Endothelial cell of umbilical vein (primary cell): ENCODE results near the gene KLHDC4. TPM values are rescaled to one million over a fixed set of nuclear protein-coding genes. Genes with fewer than 3 reads are reported as not detected.

Source experiments
- BruUV-seq: library from RNA; stranded (reverse); fragments of 400-500 nt; replicated peaks from 2 replicates; lab custom pipeline; 2021; lab: Mats Ljungman, UMichigan
- CTCF ChIA-PET: fragments of 300-600, 350-600 bp; sonication (Branson Sonifier 250); formaldehyde crosslinking; loops from one replicate; lab custom pipeline; 2021; ENCODE audit warnings: antibody characterized with exemption, inconsistent platforms; lab: Charles Lee
- POLR2A ChIA-PET: fragments of 300-600, 350-600 bp; sonication (Branson Sonifier 250); formaldehyde crosslinking; loops from one replicate; lab custom pipeline; 2021; ENCODE audit warnings: antibody characterized with exemption, inconsistent platforms; lab: Charles Lee
- DNase-seq: peaks from one replicate; pipeline ENCODE4 v3.0.0-alpha.2; 2011; ENCODE audit warnings: low read depth, low spot score
- FAIRE-seq: peaks from 2 replicates; lab custom pipeline; 2011; peaks lifted over from hg19 to GRCh38; lab: Jason Lieb, UNC
- H2AFZ ChIP-seq: 2 replicates; pipeline ENCODE4 v1.6.0; 2012; ENCODE audit warnings: low read depth, low read length, control low read depth, inconsistent platforms
- H3K27ac ChIP-seq: 2 replicates; pipeline ENCODE4 v1.5.1; 2011; ENCODE audit warnings: low read depth, mild to moderate bottlenecking, control low read depth, low read length, moderate library complexity; ENCODE audit not compliant: insufficient read depth
- H3K27me3 ChIP-seq, 2 experiments: 2 replicates each; pipeline versions ENCODE4 v1.6.0 to v1.6.1; 2011; ENCODE audit warnings: low read length in 2 of 2, mixed read lengths in 1 of 2; ENCODE audit not compliant: control insufficient read depth in 2 of 2, insufficient read depth in 2 of 2
- H3K36me3 ChIP-seq, 2 experiments: 2 replicates in 1 of 2; 3 replicates in 1 of 2; pipeline ENCODE4 v1.5.1; 2011; ENCODE audit warnings: low read length in 2 of 2, mild to moderate bottlenecking in 1 of 2, moderate library complexity in 1 of 2; ENCODE audit not compliant: control insufficient read depth in 2 of 2, insufficient read depth in 2 of 2; ENCODE audit errors: extremely low read depth in 1 of 2
- H3K4me1 ChIP-seq: 3 replicates; pipeline ENCODE4 v1.5.1; 2011; ENCODE audit warnings: mild to moderate bottlenecking, low read length; ENCODE audit not compliant: control insufficient read depth, insufficient read depth; ENCODE audit errors: extremely low read depth
- H3K4me2 ChIP-seq: 2 replicates; pipeline ENCODE4 v1.6.1; 2011; ENCODE audit warnings: low read length, control low read depth, mixed read lengths; ENCODE audit not compliant: insufficient read depth
- H3K4me3 ChIP-seq, 3 experiments: fragments of 200-600 bp in 1 of 3; sonication (generic), shearing (Covaris generic) in 1 of 3; replicated peaks in 1 of 3; 2 replicates each; pipeline ENCODE4 v1.5.1; 2011 to 2016; ENCODE audit warnings: control low read depth in 3 of 3, low read length in 3 of 3, mild to moderate bottlenecking in 2 of 3, inconsistent platforms in 1 of 3, low read depth in 1 of 3, moderate library complexity in 1 of 3; ENCODE audit not compliant: insufficient read depth in 1 of 3
- H3K79me2 ChIP-seq: 2 replicates; pipeline ENCODE4 v1.6.0; 2012; ENCODE audit warnings: low read length, inconsistent platforms; ENCODE audit not compliant: control insufficient read depth, insufficient read depth
- H3K9ac ChIP-seq: replicated peaks from 2 replicates; pipeline ENCODE3; 2011; ENCODE audit warnings: low read length, control low read depth; ENCODE audit not compliant: insufficient read depth; ENCODE audit errors: extremely low read depth
- H3K9me1 ChIP-seq: replicated peaks from 3 replicates; pipeline ENCODE4 v1.6.0; 2011; ENCODE audit warnings: mild to moderate bottlenecking, low read length; ENCODE audit not compliant: control insufficient read depth, insufficient read depth; ENCODE audit errors: extremely low read depth
- H3K9me3 ChIP-seq: replicated peaks from 2 replicates; pipeline ENCODE4 v1.5.1; 2012; ENCODE audit warnings: low read length, inconsistent platforms; ENCODE audit not compliant: control insufficient read depth, insufficient read depth
- H4K20me1 ChIP-seq: replicated peaks from 2 replicates; pipeline ENCODE3; 2011; ENCODE audit warnings: mild to moderate bottlenecking, low read length; ENCODE audit not compliant: control insufficient read depth, insufficient read depth; ENCODE audit errors: extremely low read depth
- EZH2 ChIP-seq: IDR thresholded peaks from 2 replicates; pipeline ENCODE4 v1.6.1; 2012; ENCODE audit warnings: borderline replicate concordance, low read depth, mild to moderate bottlenecking, moderate library complexity, low read length, inconsistent platforms; ENCODE audit not compliant: severe bottlenecking
- FOS ChIP-seq: IDR thresholded peaks from 2 replicates; pipeline ENCODE4 v1.6.1; 2011; ENCODE audit warnings: mild to moderate bottlenecking, low read length, moderate library complexity, borderline replicate concordance; ENCODE audit not compliant: insufficient read depth
- GATA2 ChIP-seq: IDR thresholded peaks from 2 replicates; pipeline ENCODE4 v1.7.0; 2011; ENCODE audit warnings: low read depth, mild to moderate bottlenecking, moderate library complexity, mixed read lengths, low read length; ENCODE audit not compliant: insufficient read length, insufficient read depth
- JUN ChIP-seq: IDR thresholded peaks from 2 replicates; pipeline ENCODE4 v1.6.1; 2011; ENCODE audit warnings: borderline replicate concordance, low read depth; ENCODE audit not compliant: insufficient read length, insufficient read depth
- MAX ChIP-seq: IDR thresholded peaks from 2 replicates; pipeline ENCODE4 v1.6.1; 2011; ENCODE audit not compliant: insufficient read depth, insufficient read length
- MYC ChIP-seq: IDR thresholded peaks from one replicate; pipeline ENCODE4 v1.6.1; 2011; ENCODE audit warnings: mild to moderate bottlenecking, low read depth, low read length
- POLR2A ChIP-seq: IDR thresholded peaks from 2 replicates; pipeline ENCODE4 v1.6.1; 2012; ENCODE audit warnings: low read depth, mild to moderate bottlenecking, control low read depth, low read length
- POLR2AphosphoS5 ChIP-seq: IDR thresholded peaks from 2 replicates; pipeline ENCODE4 v1.6.1; 2012; ENCODE audit warnings: low read depth, mild to moderate bottlenecking, control low read depth, low read length, moderate library complexity; ENCODE audit not compliant: insufficient read depth
- dilution Hi-C: fragments of 300-500 bp; cut with MboI; formaldehyde crosslinking; loops from one replicate; pipeline ENCODE4 v1.15.0; 2019; ENCODE audit warnings: low sequenced_read_pairs; ENCODE audit not compliant: extremely low pct_ligation_motif_present
- intact Hi-C: fragments of 100-400 bp; cut with micrococcal nuclease; formaldehyde crosslinking; loops from one replicate; pipeline ENCODE4 v1.10.0; 2022
- polyA plus RNA-seq, 4 experiments: library from polyadenylated mRNA; depleted of rRNA in 3 of 4; stranded (reverse) in 3 of 4; unstranded in 1 of 4; fragments of >200 nt; gene quantifications; 2 replicates each; pipeline versions ENCODE4 v1.2.1 to v1.2.3, GENCODE V29; 2011 to 2012; ENCODE audit warnings: missing spikeins in 1 of 4
- total RNA-seq: library from RNA; stranded (reverse); gene quantifications from 2 replicates; pipeline ENCODE4 v1.2.3, GENCODE V29; 2021
- TF ChIP-seq, protein P1 (sequence below), 2 donors: IDR thresholded peaks; 1 replicate in 1 of 2; 2 replicates in 1 of 2; pipeline ENCODE4 v1.5.1; 2011; ENCODE audit warnings: low read length in 2 of 2, mild to moderate bottlenecking in 2 of 2, moderate library complexity in 2 of 2, control low read depth in 1 of 2, inconsistent platforms in 1 of 2, low read depth in 1 of 2; ENCODE audit not compliant: insufficient read depth in 1 of 2; ENCODE audit errors: extremely low read depth in 1 of 2

Gene KLHDC4
- total and polyA plus RNA-seq, 2 donors (not counting 3 experiments of a cell fraction or from before 2014, with no cell fraction given), result 24.7 to 46.2 TPM

DNA sequence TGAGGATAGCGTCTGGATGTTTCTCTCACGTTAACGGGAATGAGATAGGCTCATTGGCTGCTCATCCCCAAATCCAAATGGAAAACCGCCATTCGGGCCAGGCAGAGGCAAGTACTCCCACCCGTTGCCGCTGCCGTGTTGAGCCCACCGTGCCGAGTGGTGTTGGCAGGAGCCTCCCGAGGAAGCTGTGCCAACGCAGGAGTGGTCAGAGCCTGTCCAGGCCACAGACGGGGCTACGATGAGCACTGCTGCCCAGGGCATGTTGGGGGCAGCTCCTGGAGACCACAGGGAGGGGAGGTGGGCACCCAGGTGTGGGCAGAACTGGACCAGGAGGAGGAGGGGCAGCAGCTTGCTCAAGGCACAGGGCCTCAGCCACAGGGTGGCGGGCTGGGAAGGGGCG, 72.0 kb downstream of the KLHDC4 start:
- Histone ChIP-seq H3K27ac (no peak overlapping the region), H3K27me3 (no peaks in the 10 kb centered on the region), H3K9me3 (no peaks in the 10 kb centered on the region), H3K4me1 (no peaks in the 10 kb centered on the region), H3K4me2 (no peak overlapping the region), H4K20me1 (no peaks in the 10 kb centered on the region), H3K4me3 (no peak overlapping the region), H3K9me1 (no peaks in the 10 kb centered on the region), H3K79me2 (no peaks in the 10 kb centered on the region), H3K9ac (no peak overlapping the region), H3K36me3 (peaks cover 0 to 2% of the 10 kb centered on the region in 2 experiments), H2AFZ (no peak overlapping the region)
- BruUV-seq, result no TSS peak
- no peak for FAIRE-seq
- POLR2A ChIA-PET, result no interaction called here
- CTCF ChIA-PET, result interaction anchor here (1.0 to 2.0 kb wide), 3 partner anchors 9 to 12 kb away, joined by 3 to 9 read pairs (median 5); no protein-coding TSS in a partner anchor
- intact Hi-C loops, result no loop called here
- dilution Hi-C loops, result no loop called here
- TF ChIP-seq, protein P1, sequence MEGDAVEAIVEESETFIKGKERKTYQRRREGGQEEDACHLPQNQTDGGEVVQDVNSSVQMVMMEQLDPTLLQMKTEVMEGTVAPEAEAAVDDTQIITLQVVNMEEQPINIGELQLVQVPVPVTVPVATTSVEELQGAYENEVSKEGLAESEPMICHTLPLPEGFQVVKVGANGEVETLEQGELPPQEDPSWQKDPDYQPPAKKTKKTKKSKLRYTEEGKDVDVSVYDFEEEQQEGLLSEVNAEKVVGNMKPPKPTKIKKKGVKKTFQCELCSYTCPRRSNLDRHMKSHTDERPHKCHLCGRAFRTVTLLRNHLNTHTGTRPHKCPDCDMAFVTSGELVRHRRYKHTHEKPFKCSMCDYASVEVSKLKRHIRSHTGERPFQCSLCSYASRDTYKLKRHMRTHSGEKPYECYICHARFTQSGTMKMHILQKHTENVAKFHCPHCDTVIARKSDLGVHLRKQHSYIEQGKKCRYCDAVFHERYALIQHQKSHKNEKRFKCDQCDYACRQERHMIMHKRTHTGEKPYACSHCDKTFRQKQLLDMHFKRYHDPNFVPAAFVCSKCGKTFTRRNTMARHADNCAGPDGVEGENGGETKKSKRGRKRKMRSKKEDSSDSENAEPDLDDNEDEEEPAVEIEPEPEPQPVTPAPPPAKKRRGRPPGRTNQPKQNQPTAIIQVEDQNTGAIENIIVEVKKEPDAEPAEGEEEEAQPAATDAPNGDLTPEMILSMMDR (IDR thresholded peaks at IDR 0.05; ENCODE audit: extremely low read depth in 1 of 2, insufficient read depth in 1 of 2, low read depth in 1 of 2, low read length in 2 of 2), result no peak
- TF ChIP-seq POLR2AphosphoS5 (no peak), POLR2A (no peak), FOS (no peak), MAX (no peak), MYC (no peak), JUN (no peak), EZH2 (no peak), GATA2 (no peak)
- DNase-seq, result no peak
